H1 (cell line): ENCODE results near the gene NFYA. TPM values are rescaled to one million over a fixed set of nuclear protein-coding genes. Genes with fewer than 3 reads are reported as not detected.

Experiments used
- CTCF ChIA-PET: fragments of 300-600 bp; sonication (Branson Sonifier 250); formaldehyde crosslinking; loops from one replicate; lab custom pipeline; 2021; ENCODE audit not compliant: partially characterized antibody; lab: Charles Lee
- POLR2A ChIA-PET: fragments of 300-600 bp; sonication (Branson Sonifier 250); formaldehyde crosslinking; loops from one replicate; lab custom pipeline; 2021; ENCODE audit warnings: inconsistent platforms; ENCODE audit not compliant: partially characterized antibody; lab: Charles Lee
- DNase-seq, 2 experiments: peaks; one replicate each; pipeline versions ENCODE4 v3.0.0 to v3.0.0-alpha.2; 2010 to 2022; ENCODE audit warnings: low spot score in 2 of 2, low read depth in 1 of 2, mixed read lengths in 1 of 2
- FAIRE-seq: peaks from 2 replicates; lab custom pipeline; 2011; peaks lifted over from hg19 to GRCh38; lab: Jason Lieb, UNC
- H2AFZ ChIP-seq: 2 replicates; pipeline ENCODE4 v1.8.1; 2012; ENCODE audit warnings: low read length, inconsistent platforms
- H2AK5ac ChIP-seq: 2 replicates; pipeline ENCODE4 v1.6.1; 2013; ENCODE audit warnings: low read depth, low read length
- H2BK120ac ChIP-seq: replicated peaks from 2 replicates; pipeline ENCODE3; 2013; ENCODE audit warnings: low read depth, low read length, inconsistent platforms
- H2BK12ac ChIP-seq: 2 replicates; pipeline ENCODE4 v1.6.1; 2013; ENCODE audit warnings: low read depth, low read length
- H2BK15ac ChIP-seq: 2 replicates; pipeline ENCODE4 v1.6.1; 2013; ENCODE audit warnings: low read length
- H2BK20ac ChIP-seq: 2 replicates; pipeline ENCODE4 v1.6.1; 2013; ENCODE audit warnings: low read length
- H2BK5ac ChIP-seq: 2 replicates; pipeline ENCODE4 v1.6.1; 2013; ENCODE audit warnings: low read depth, low read length
- H3K14ac ChIP-seq: 2 replicates; pipeline ENCODE4 v1.6.1; 2013; ENCODE audit warnings: inconsistent platforms; ENCODE audit not compliant: insufficient read length
- H3K18ac ChIP-seq: 2 replicates; pipeline ENCODE4 v1.6.1; 2013; ENCODE audit warnings: low read length; ENCODE audit errors: extremely low read depth
- H3K23ac ChIP-seq: 2 replicates; pipeline ENCODE4 v1.6.1; 2013; ENCODE audit warnings: inconsistent platforms; ENCODE audit not compliant: insufficient read length
- H3K23me2 ChIP-seq: 2 replicates; pipeline ENCODE4 v1.6.1; 2013; ENCODE audit warnings: low read depth, low read length
- H3K27ac ChIP-seq: 2 replicates; pipeline ENCODE4 v1.6.1; 2011; ENCODE audit warnings: low read depth, low read length, inconsistent platforms
- H3K27me3 ChIP-seq, 4 experiments: replicated peaks in 1 of 4; 1 replicate in 1 of 4; 2 replicates in 3 of 4; pipeline versions ENCODE4 v1.6.1 to v1.8.1; 2011 to 2013; ENCODE audit warnings: low read length in 3 of 4, mild to moderate bottlenecking in 3 of 4, inconsistent platforms in 2 of 4, mixed read lengths in 2 of 4, moderate library complexity in 1 of 4; ENCODE audit not compliant: control insufficient read depth in 3 of 4, insufficient read depth in 3 of 4; ENCODE audit errors: extremely low read depth in 1 of 4
- H3K36me3 ChIP-seq, 4 experiments: 2 replicates each; pipeline versions ENCODE4 v1.6.1 to v1.8.1; 2011 to 2013; ENCODE audit warnings: mild to moderate bottlenecking in 4 of 4, low read length in 3 of 4, moderate library complexity in 2 of 4, control low read depth in 1 of 4, inconsistent platforms in 1 of 4; ENCODE audit not compliant: insufficient read depth in 4 of 4, control insufficient read depth in 2 of 4
- H3K4ac ChIP-seq: replicated peaks from 2 replicates; pipeline ENCODE3; 2013; ENCODE audit warnings: low read length, low read depth, mixed read lengths, inconsistent platforms; ENCODE audit not compliant: insufficient read length
- H3K4me1 ChIP-seq, 4 experiments: replicated peaks in 1 of 4; 1 replicate in 1 of 4; 2 replicates in 3 of 4; pipeline versions ENCODE4 v1.6.1 to v1.8.1; 2011 to 2013; ENCODE audit warnings: low read length in 3 of 4, inconsistent platforms in 2 of 4, mixed read lengths in 1 of 4; ENCODE audit not compliant: insufficient read depth in 4 of 4, control insufficient read depth in 3 of 4
- H3K4me2 ChIP-seq, 2 experiments: 2 replicates each; pipeline versions ENCODE4 v1.6.1 to v1.8.1; 2011 to 2013; ENCODE audit warnings: low read depth in 2 of 2, low read length in 2 of 2, control low read depth in 1 of 2, inconsistent platforms in 1 of 2, mild to moderate bottlenecking in 1 of 2; ENCODE audit not compliant: insufficient read depth in 1 of 2
- H3K4me3 ChIP-seq, 4 experiments: fragments of 200-600, 300-600 bp in 1 of 4; sonication (generic), shearing (Covaris generic), sonication (Bioruptor Twin) in 1 of 4; 2 replicates each; pipeline versions ENCODE4 v1.5.1 to v1.8.1; 2011 to 2016; ENCODE audit warnings: low read length in 4 of 4, low read depth in 3 of 4, control low read depth in 2 of 4, inconsistent platforms in 2 of 4, mild to moderate bottlenecking in 2 of 4, mixed read lengths in 1 of 4, moderate library complexity in 1 of 4; ENCODE audit not compliant: insufficient read depth in 2 of 4; ENCODE audit errors: extremely low read depth in 1 of 4
- H3K56ac ChIP-seq: replicated peaks from 2 replicates; pipeline ENCODE3; 2013; ENCODE audit warnings: low read depth, mild to moderate bottlenecking, mixed read lengths, low read length, inconsistent platforms; ENCODE audit not compliant: insufficient read length
- H3K79me1 ChIP-seq: 2 replicates; pipeline ENCODE4 v1.6.1; 2013; ENCODE audit warnings: low read depth, low read length, control low read depth
- H3K79me2 ChIP-seq, 2 experiments: 2 replicates each; pipeline versions ENCODE4 v1.6.1 to v1.8.1; 2012 to 2013; ENCODE audit warnings: low read length in 2 of 2, mild to moderate bottlenecking in 2 of 2, inconsistent platforms in 1 of 2; ENCODE audit not compliant: insufficient read depth in 2 of 2, control insufficient read depth in 1 of 2
- H3K9ac ChIP-seq, 4 experiments: replicated peaks in 1 of 4; 1 replicate in 1 of 4; 2 replicates in 3 of 4; pipeline versions ENCODE4 v1.6.1 to v1.8.1; 2011 to 2013; ENCODE audit warnings: low read depth in 3 of 4, low read length in 3 of 4, control low read depth in 2 of 4, mild to moderate bottlenecking in 2 of 4, moderate library complexity in 2 of 4, inconsistent platforms in 1 of 4; ENCODE audit errors: extremely low read depth in 1 of 4
- H3K9me3 ChIP-seq, 2 experiments: 2 replicates each; pipeline versions ENCODE4 v1.6.1 to v1.8.1; 2012 to 2013; ENCODE audit warnings: mild to moderate bottlenecking in 2 of 2, moderate library complexity in 2 of 2, control low read depth in 1 of 2, inconsistent platforms in 1 of 2, low read depth in 1 of 2, low read length in 1 of 2, mixed read lengths in 1 of 2; ENCODE audit not compliant: insufficient read depth in 2 of 2
- H4K20me1 ChIP-seq, 2 experiments: replicated peaks in 1 of 2; 2 replicates each; pipeline versions ENCODE3 to v1.8.1; 2011 to 2013; ENCODE audit warnings: inconsistent platforms in 2 of 2, low read length in 2 of 2, mild to moderate bottlenecking in 1 of 2; ENCODE audit not compliant: insufficient read depth in 2 of 2, control insufficient read depth in 1 of 2
- H4K5ac ChIP-seq: 2 replicates; pipeline ENCODE4 v1.6.1; 2013; ENCODE audit warnings: low read length, low read depth, mixed read lengths, inconsistent platforms; ENCODE audit not compliant: insufficient read length
- H4K8ac ChIP-seq: 2 replicates; pipeline ENCODE4 v1.8.0; 2013; ENCODE audit warnings: mild to moderate bottlenecking, moderate library complexity, low read length, inconsistent platforms; ENCODE audit not compliant: insufficient read depth; ENCODE audit errors: extremely low read depth
- H4K91ac ChIP-seq: replicated peaks from 2 replicates; pipeline ENCODE3; 2013; ENCODE audit warnings: low read length, mixed read lengths, inconsistent platforms; ENCODE audit not compliant: insufficient read length
- BACH1 ChIP-seq: IDR thresholded peaks from 2 replicates; pipeline ENCODE4 v1.6.1; 2012; ENCODE audit warnings: low read length, improper control_type of control experiment
- BCL11A ChIP-seq, 2 experiments: IDR thresholded peaks; one replicate each; pipeline ENCODE4 v1.6.1; 2011; ENCODE audit warnings: low read depth in 2 of 2, low read length in 2 of 2, mild to moderate bottlenecking in 2 of 2
- CTBP2 ChIP-seq: IDR thresholded peaks from 2 replicates; pipeline ENCODE4 v1.7.0; 2011; ENCODE audit warnings: borderline replicate concordance, mild to moderate bottlenecking, moderate library complexity, mixed read lengths, low read length; ENCODE audit not compliant: insufficient read depth, insufficient read length
- FOSL1 ChIP-seq: IDR thresholded peaks from 2 replicates; pipeline ENCODE4 v1.6.1; 2011; ENCODE audit warnings: mild to moderate bottlenecking, low read depth, low read length, moderate library complexity; ENCODE audit not compliant: insufficient read depth
- GABPA ChIP-seq: IDR thresholded peaks from 2 replicates; pipeline ENCODE4 v1.6.1; 2011; ENCODE audit warnings: mild to moderate bottlenecking, low read length, moderate library complexity, borderline replicate concordance; ENCODE audit not compliant: insufficient read depth
- MAFK ChIP-seq: IDR thresholded peaks from 2 replicates; pipeline ENCODE4 v1.6.1; 2012; ENCODE audit warnings: low read depth, mild to moderate bottlenecking, improper control_type of control experiment, low read length
- TAF1 ChIP-seq: IDR thresholded peaks from 2 replicates; pipeline ENCODE4 v1.6.1; 2011; ENCODE audit warnings: mild to moderate bottlenecking, low read depth, low read length
- TCF12 ChIP-seq: IDR thresholded peaks from 2 replicates; pipeline ENCODE4 v1.6.1; 2011; ENCODE audit warnings: low read depth, mild to moderate bottlenecking, low read length
- WGBS, 2 experiments: shearing (Covaris generic) in 1 of 2; methylation state at CpG; one replicate each; pipeline versions ENCODE4 v1.1.6 to v1.1.7; 2013 to 2015; ENCODE audit warnings: low lambda C conversion rate in 2 of 2, mixed read lengths in 2 of 2, inconsistent platforms in 1 of 2, low coverage in 1 of 2, missing lambda C conversion rate in 1 of 2; ENCODE audit not compliant: insufficient replicate concordance in 2 of 2, insufficient coverage in 1 of 2, insufficient read length in 1 of 2; ENCODE audit errors: extremely low coverage in 1 of 2, missing lambda C conversion rate in 1 of 2; 5-methylcytosine and 5-hydroxymethylcytosine counted together
- polyA plus RNA-seq, 7 experiments: library from polyadenylated mRNA; depleted of rRNA in 3 of 7; stranded (reverse) in 5 of 7; unstranded in 2 of 7; fragments of >200 nt in 5 of 7; fragments of 200-250 nt in 2 of 7; gene quantifications; 1 replicate in 5 of 7; 2 replicates in 1 of 7; 4 replicates in 1 of 7; pipeline versions ENCODE4 v1.2.1 to v1.2.3, GENCODE V29; 2011 to 2013; ENCODE audit warnings: missing spikeins in 2 of 7, mixed read lengths in 2 of 7
- total RNA-seq: library from RNA; stranded (reverse); fragmentation: NEBNext Ultra II Directional; extraction: Animal tissue kit (Norgen Biotek cat#: 25700); gene quantifications from 2 replicates; pipeline ENCODE4 v1.2.1, GENCODE V29; 2021

NFYA gene
- total and polyA plus RNA-seq, 2 of the 8 experiments (the other 6 are each of a cell fraction or from before 2014, with no cell fraction given) = 19.8 to 33.7 TPM

- Histone ChIP-seq H2BK5ac (no peak overlapping the region), H3K79me2 (no peaks in the 10 kb centered on the region), H3K9me3 (no peaks in the 10 kb centered on the region), H4K5ac (no peak overlapping the region), H3K79me1 (no peaks in the 10 kb centered on the region), H2BK20ac (no peak overlapping the region), H3K4me1 (no peaks in the 10 kb centered on the region), H2AK5ac (no peak overlapping the region), H3K14ac (no peak overlapping the region), H4K91ac (no peak overlapping the region), H3K4me3 (no peak overlapping the region), H3K27ac (no peak overlapping the region), H3K56ac (no peak overlapping the region), H4K8ac (no peak overlapping the region), H2AFZ (no peak overlapping the region), H3K9ac (no peak overlapping the region), H3K4ac (no peak overlapping the region), H3K23me2 (no peaks in the 10 kb centered on the region; the same call in 1 of the 2 replicates), H2BK12ac (no peak overlapping the region), H3K27me3 (no peaks in the 10 kb centered on the region), H3K4me2 (no peak overlapping the region), H4K20me1 (no peaks in the 10 kb centered on the region), H3K23ac (no peak overlapping the region), H2BK120ac (no peak overlapping the region), H3K36me3 (no peaks in the 10 kb centered on the region), H3K18ac (no peak overlapping the region), H2BK15ac (no peak overlapping the region)
- DNase-seq = no peak
- CTCF ChIA-PET = no interaction called here
- WGBS, 2 experiments = 92% methylated on average over 1 of the region's 1 CpG; no CpG with 5 or more reads in 1 of the 2 experiments
- FAIRE-seq = no peak
- no peak for TF ChIP-seq BCL11A (IDR thresholded peaks at IDR 0.05; ENCODE audit: low read depth in 2 of 2, low read length in 2 of 2)
- no peak for TF ChIP-seq TAF1
- no peak for TF ChIP-seq GABPA
- no peak for TF ChIP-seq CTBP2
- TF ChIP-seq MAFK = no peak
- TF ChIP-seq TCF12 = no peak
- TF ChIP-seq BACH1 = no peak
- TF ChIP-seq FOSL1 = no peak
- POLR2A ChIA-PET = no interaction called here
Observed at GRCh38 chr6:41122918-41123317, 50.1 kb downstream of the NFYA start.
